A673 (cell line): ENCODE results near the gene CD180.

Experiments used
- CTCF ChIP-seq: fragments of 300-800, 200-600 bp; sonication (generic); conservative IDR thresholded peaks from 2 replicates; pipeline ENCODE4 v1.5.1; 2017; ENCODE audit warnings: low read depth, mild to moderate bottlenecking, antibody characterized with exemption, low read length, moderate library complexity, mixed read lengths
- EZH2 ChIP-seq: fragments of 200-600 bp; sonication (generic); IDR thresholded peaks from 2 replicates; pipeline ENCODE4 v1.6.1; 2017; ENCODE audit warnings: borderline replicate concordance, low read depth, mild to moderate bottlenecking, mixed read lengths, antibody characterized with exemption, low read length; ENCODE audit not compliant: poor library complexity, severe bottlenecking

- TF ChIP-seq EZH2 (no peak), CTCF (no peak)
Measured at GRCh38 chr5:67214036-67214435, 17.4 kb upstream of the CD180 start.
